ENCODE measurements around the gene PIGL. TPM values are rescaled to one million over a fixed set of nuclear protein-coding genes. Genes with fewer than 3 reads are reported as not detected.

Gene PIGL
- total RNA-seq, 1 experiment from 2014 or later: 59.2 TPM

DNA sequence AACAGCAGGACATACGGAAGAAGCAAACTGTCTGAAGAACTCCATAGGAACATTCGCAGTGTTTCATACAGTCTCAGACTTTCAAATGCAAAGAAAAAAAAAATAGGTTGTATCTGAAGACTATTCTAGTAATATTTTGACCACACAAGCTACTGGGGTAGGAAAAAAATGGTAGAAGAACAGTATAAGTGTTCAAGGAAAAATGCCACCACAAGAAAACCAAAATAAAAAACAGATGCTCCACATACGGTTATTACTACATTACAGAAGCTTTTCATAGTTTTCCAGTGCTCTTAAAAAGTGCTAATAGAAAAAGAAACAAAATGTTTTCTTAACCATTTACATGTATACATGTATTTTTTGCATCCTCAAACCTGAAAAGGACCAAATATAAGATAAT lies 5.4 kb upstream of the PIGL start:
- ChIA-PET POLR2A (ENCODE audit: unreplicated experiment) (no interaction called here), CTCF (no interaction called here)
- Histone ChIP-seq H3K4me3 (no peak overlapping the region), H3K27ac (no peak overlapping the region), H4K20me1 (ENCODE audit: insufficient read depth) (peaks cover 10% of the 10 kb centered on the region; the same call in 1 of the 2 replicates), H3K4me1 (replicated peaks; ENCODE audit: insufficient read depth) (peaks cover 14% of the 10 kb centered on the region), H3K36me3 (ENCODE audit: low read depth) (no peaks in the 10 kb centered on the region), H3K9me2 (ENCODE audit: insufficient read depth) (no peaks in the 10 kb centered on the region), H2AFZ (no peak overlapping the region), H3K79me2 (ENCODE audit: low read depth) (peaks cover 94% of the 10 kb centered on the region), H3K4me2 (no peak overlapping the region), H3F3A (ENCODE audit: insufficient read depth, low read depth) (no peaks in the 10 kb centered on the region; the same call in 1 of the 2 replicates), H3K9me3 (ENCODE audit: insufficient read depth, low read depth) (no peaks in the 10 kb centered on the region), H3K27me3 (ENCODE audit: insufficient read depth, low read depth) (no peaks in the 10 kb centered on the region)
- intact Hi-C loops (cut with micrococcal nuclease; ENCODE audit: unreplicated experiment): loop anchor here (10.0 kb wide), 1 partner anchor 313 kb away; no protein-coding TSS in a partner anchor
- BruUV-seq (replicated peaks): no TSS peak
- DNase-seq: no peak
- TF ChIP-seq CTCF (conservative IDR thresholded peaks at IDR 0.05) (no peak), EZH2 (IDR thresholded peaks at IDR 0.05; ENCODE audit: low read depth) (no peak)

DNA sequence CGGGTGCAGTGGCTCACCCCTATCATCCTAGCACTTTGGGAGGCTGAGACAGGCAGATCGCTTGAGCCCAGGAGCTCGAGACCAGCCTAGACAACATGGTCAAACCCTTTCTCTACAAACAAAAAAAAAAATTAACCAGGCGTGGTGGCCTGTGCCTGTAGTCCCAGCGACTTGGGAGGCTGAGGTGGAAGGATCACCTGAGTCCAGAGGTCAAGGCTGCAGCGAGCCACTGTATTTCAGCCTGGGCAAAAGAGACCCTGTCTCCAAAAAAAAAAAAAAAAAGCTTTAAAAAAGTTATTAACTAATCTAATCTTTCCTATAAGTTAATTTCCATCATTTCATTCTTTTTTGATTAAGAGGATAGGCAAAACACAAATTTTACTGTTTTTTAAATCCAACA lies 4.2 kb upstream of the PIGL start:
- no peak overlapping the region for H3K4me3 ChIP-seq
- peaks cover 92% of the 10 kb centered on the region for H3K79me2 ChIP-seq (ENCODE audit: low read depth)
- ChIA-PET POLR2A (ENCODE audit: unreplicated experiment) (no interaction called here), CTCF (interaction anchor here (0.6 to 0.7 kb wide), 2 partner anchors 182 to 306 kb away, joined by 3 to 4 read pairs; no protein-coding TSS in a partner anchor)
- DNase-seq: no peak
- no peaks in the 10 kb centered on the region for H3K9me2 ChIP-seq (ENCODE audit: insufficient read depth)
- peaks cover 17% of the 10 kb centered on the region for H3K4me1 ChIP-seq (replicated peaks; ENCODE audit: insufficient read depth)
- H4K20me1 ChIP-seq (ENCODE audit: insufficient read depth): peaks cover 10% of the 10 kb centered on the region
- no peaks in the 10 kb centered on the region for H3K9me3 ChIP-seq (ENCODE audit: insufficient read depth, low read depth)
- BruUV-seq (replicated peaks): no TSS peak
- intact Hi-C loops (cut with micrococcal nuclease; ENCODE audit: unreplicated experiment): loop anchor here (10.0 kb wide), 1 partner anchor 312 kb away; no protein-coding TSS in a partner anchor
- peak overlapping the region; percentile 26; the same call in 1 of the 2 replicates for H3K4me2 ChIP-seq
- H3K27me3 ChIP-seq (ENCODE audit: insufficient read depth, low read depth): no peaks in the 10 kb centered on the region
- no peak overlapping the region for H2AFZ ChIP-seq
- H3F3A ChIP-seq (ENCODE audit: insufficient read depth, low read depth): no peaks in the 10 kb centered on the region; the same call in 1 of the 2 replicates
- TF ChIP-seq EZH2 (IDR thresholded peaks at IDR 0.05; ENCODE audit: low read depth) (no peak), CTCF (conservative IDR thresholded peaks at IDR 0.05) (no peak)
- no peak overlapping the region for H3K27ac ChIP-seq
- H3K36me3 ChIP-seq (ENCODE audit: low read depth): no peaks in the 10 kb centered on the region

DNA sequence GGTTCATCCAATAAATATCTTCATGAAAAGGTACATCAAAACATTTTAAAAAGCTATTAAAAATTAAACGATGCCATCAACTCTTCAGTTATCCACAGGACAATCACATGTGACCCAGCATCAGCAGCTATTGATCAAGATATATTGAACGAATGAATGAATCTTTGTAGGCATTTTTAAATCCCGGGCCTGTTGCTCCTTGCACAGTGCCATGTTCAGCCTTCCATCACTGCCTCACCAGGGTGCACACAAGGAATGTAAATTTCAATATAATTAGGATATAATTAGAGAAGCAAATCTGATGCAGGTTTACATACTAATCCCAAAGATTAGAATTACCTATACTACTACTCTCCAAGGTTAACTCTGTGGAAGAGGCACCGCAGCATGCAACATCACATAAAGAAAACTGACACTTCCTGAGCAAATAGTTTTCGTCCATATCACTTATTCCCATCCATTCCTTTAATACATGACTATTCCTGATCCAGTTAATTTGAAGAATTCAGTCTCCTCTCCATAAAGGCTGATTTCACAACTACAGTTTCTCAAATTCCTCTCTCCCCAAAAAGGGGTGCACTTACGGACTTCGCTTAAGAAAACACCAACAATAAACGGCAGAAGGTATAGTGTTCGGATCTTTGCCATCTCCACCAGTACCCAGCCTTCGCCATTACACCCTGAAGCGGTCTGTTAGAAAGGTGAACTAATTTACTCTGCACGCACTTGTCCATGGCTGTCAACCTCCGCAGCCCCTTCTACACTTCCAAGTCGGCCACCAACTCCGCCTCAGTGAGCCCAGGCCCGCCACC lies 2.6 kb upstream of the PIGL start:
- Histone ChIP-seq H3K27me3 (ENCODE audit: insufficient read depth, low read depth) (no peaks in the 10 kb centered on the region), H2AFZ (peak overlapping the region; percentile 77), H3K9me2 (ENCODE audit: insufficient read depth) (no peaks in the 10 kb centered on the region), H3F3A (ENCODE audit: insufficient read depth, low read depth) (no peaks in the 10 kb centered on the region; the same call in 1 of the 2 replicates), H3K79me2 (ENCODE audit: low read depth) (peaks cover 93% of the 10 kb centered on the region), H4K20me1 (ENCODE audit: insufficient read depth) (peaks cover 10% of the 10 kb centered on the region), H3K4me1 (replicated peaks; ENCODE audit: insufficient read depth) (peaks cover 23% of the 10 kb centered on the region), H3K4me3 (peak overlapping the region; percentile 92), H3K36me3 (ENCODE audit: low read depth) (no peaks in the 10 kb centered on the region), H3K9me3 (ENCODE audit: insufficient read depth, low read depth) (no peaks in the 10 kb centered on the region), H3K27ac (peak overlapping the region; percentile 90), H3K4me2 (peak overlapping the region; percentile 83)
- ChIA-PET POLR2A (ENCODE audit: unreplicated experiment) (no interaction called here), CTCF (no interaction called here)
- no TSS peak for BruUV-seq (replicated peaks)
- no peak for DNase-seq
- no peak for TF ChIP-seq CTCF (conservative IDR thresholded peaks at IDR 0.05)
- no peak for TF ChIP-seq EZH2 (IDR thresholded peaks at IDR 0.05; ENCODE audit: low read depth)
- intact Hi-C loops (cut with micrococcal nuclease; ENCODE audit: unreplicated experiment): loop anchor here (2.0 to 10.0 kb wide), 4 partner anchors 70 to 310 kb away; partner anchors contain the start of gene CENPV

Measured in PC-9 (cell line).